PC-3 (cell line): ENCODE data around the gene INPPL1. TPM values are rescaled to one million over a fixed set of nuclear protein-coding genes. Genes with fewer than 3 reads are reported as not detected.

Experiments used
- ATAC-seq: fragments of 200-7000 bp; cut with Tn5 transposase; 2 replicates; pipeline ENCODE4 v1.9.1; 2020; ENCODE audit warnings: mild to moderate bottlenecking, moderate library complexity
- BruUV-seq: library from RNA; stranded (reverse); fragments of 400-500 nt; replicated peaks from 2 replicates; lab custom pipeline; 2021; lab: Mats Ljungman, UMichigan
- CTCF ChIA-PET: fragments of 300-600 bp; sonication (Branson Sonifier 250); formaldehyde crosslinking; loops from one replicate; lab custom pipeline; 2022; ENCODE audit warnings: antibody characterized with exemption; lab: Charles Lee
- POLR2A ChIA-PET: fragments of 300-600 bp; sonication (Branson Sonifier 250); formaldehyde crosslinking; loops from one replicate; lab custom pipeline; 2022; ENCODE audit warnings: antibody characterized with exemption; ENCODE audit not compliant: unreplicated experiment; lab: Charles Lee
- DNase-seq: peaks from one replicate; pipeline ENCODE4 v3.0.0-alpha.2; 2015
- H2AFZ ChIP-seq: fragments of 300-600 bp; sonication (generic); 2 replicates; pipeline ENCODE4 v1.6.0; 2016; ENCODE audit warnings: antibody characterized with exemption, low read length
- H3F3A ChIP-seq: fragments of 300-600 bp; sonication (generic); one replicate; pipeline ENCODE4 v1.6.0; 2017; ENCODE audit warnings: antibody characterized with exemption, low read length, control low read depth, mild to moderate bottlenecking; ENCODE audit not compliant: unreplicated experiment
- H3K27ac ChIP-seq: fragments of 300-600 bp; sonication (generic); 2 replicates; pipeline ENCODE4 v1.5.1; 2016; ENCODE audit warnings: mild to moderate bottlenecking, low read length
- H3K27me3 ChIP-seq: fragments of 300-600 bp; sonication (generic); 2 replicates; pipeline ENCODE4 v1.6.1; 2016; ENCODE audit warnings: low read length, mixed read lengths
- H3K36me3 ChIP-seq: fragments of 300-600 bp; sonication (generic); 2 replicates; pipeline ENCODE4 v1.6.1; 2016; ENCODE audit warnings: low read depth, mixed run types, low read length, mixed read lengths
- H3K4me1 ChIP-seq: fragments of 300-600 bp; sonication (generic); 2 replicates; pipeline ENCODE4 v1.5.1; 2016; ENCODE audit warnings: low read length; ENCODE audit not compliant: insufficient read depth
- H3K4me2 ChIP-seq: fragments of 300-600 bp; sonication (generic); 2 replicates; pipeline ENCODE4 v1.6.0; 2016; ENCODE audit warnings: low read length
- H3K4me3 ChIP-seq: fragments of 300-600 bp; sonication (generic); 2 replicates; pipeline ENCODE4 v1.5.1; 2016; ENCODE audit warnings: mild to moderate bottlenecking, low read length, mixed read lengths
- H3K79me2 ChIP-seq: fragments of 300-600 bp; sonication (generic); 2 replicates; pipeline ENCODE4 v1.6.1; 2017; ENCODE audit warnings: low read length, mixed read lengths
- H3K9ac ChIP-seq: fragments of 300-600 bp; sonication (generic); 2 replicates; pipeline ENCODE4 v1.6.0; 2016; ENCODE audit warnings: mild to moderate bottlenecking, low read length
- H3K9me2 ChIP-seq: fragments of 300-600 bp; sonication (generic); replicated peaks from 2 replicates; pipeline ENCODE4 v1.6.1; 2016; ENCODE audit warnings: mixed run types, low read length, mixed read lengths
- H3K9me3 ChIP-seq: fragments of 300-600 bp; sonication (generic); 2 replicates; pipeline ENCODE4 v1.6.1; 2016; ENCODE audit warnings: low read length, mixed read lengths
- H4K20me1 ChIP-seq: fragments of 300-600 bp; sonication (generic); 2 replicates; pipeline ENCODE4 v1.6.1; 2016; ENCODE audit warnings: low read length, mixed read lengths
- CTCF ChIP-seq: fragments of 300-600 bp; sonication (generic); conservative IDR thresholded peaks from 2 replicates; pipeline ENCODE4 v1.5.1; 2017; ENCODE audit warnings: antibody characterized with exemption, low read depth, mild to moderate bottlenecking, low read length
- EZH2 ChIP-seq: fragments of 300-600 bp; sonication (generic); IDR thresholded peaks from one replicate; pipeline ENCODE4 v1.6.1; 2017; ENCODE audit warnings: antibody characterized with exemption, mild to moderate bottlenecking, low read length; ENCODE audit not compliant: unreplicated experiment
- EZH2phosphoT487 ChIP-seq: fragments of 300-600 bp; sonication (generic); IDR thresholded peaks from 2 replicates; pipeline ENCODE4 v1.6.1; 2018; ENCODE audit warnings: mild to moderate bottlenecking, antibody characterized with exemption, low read length, borderline replicate concordance
- intact Hi-C: fragments of 100-400 bp; cut with micrococcal nuclease; formaldehyde crosslinking; loops from 2 replicates; pipeline ENCODE4 v1.9.0; 2023
- total RNA-seq: library from RNA; depleted of rRNA; stranded (reverse); fragments of >200 nt; gene quantifications from 2 replicates; pipeline ENCODE4 v1.2.3, GENCODE V29; 2014

The INPPL1 gene
- total RNA-seq, 1 experiment from 2014 or later: 100 TPM

- ChIA-PET CTCF (no interaction called here), POLR2A (no interaction called here)
These were observed 36.3 kb upstream of the INPPL1 start for GRCh38 chr11:72188267-72188666.

GRCh38 chr11:72189455-72190250 is 34.9 kb upstream of the INPPL1 start:
- no peak for ATAC-seq
- POLR2A ChIA-PET: no interaction called here

More at GRCh38 chr11:72188267-72188666, 36.3 kb upstream of the INPPL1 start:
- DNase-seq (no peak), ATAC-seq (no peak)
- Histone ChIP-seq H3K9me3 (no peaks in the 10 kb centered on the region), H3F3A (no peaks in the 10 kb centered on the region), H3K36me3 (no peaks in the 10 kb centered on the region), H3K4me2 (no peak overlapping the region), H3K27ac (no peak overlapping the region), H2AFZ (no peak overlapping the region), H3K9me2 (no peaks in the 10 kb centered on the region), H4K20me1 (no peaks in the 10 kb centered on the region), H3K79me2 (no peaks in the 10 kb centered on the region), H3K4me1 (peaks cover 5% of the 10 kb centered on the region; the same call in 1 of the 2 replicates), H3K4me3 (no peak overlapping the region), H3K9ac (no peak overlapping the region), H3K27me3 (no peaks in the 10 kb centered on the region)
- no TSS peak for BruUV-seq
- no peak for TF ChIP-seq CTCF
- no peak for TF ChIP-seq EZH2
- no peak for TF ChIP-seq EZH2phosphoT487
- intact Hi-C loops: no loop called here

More at GRCh38 chr11:72189455-72190250, 34.9 kb upstream of the INPPL1 start:
- no peak for TF ChIP-seq EZH2
- no peak for TF ChIP-seq CTCF
- TF ChIP-seq EZH2phosphoT487: no peak
- no peak for DNase-seq
- Histone ChIP-seq H4K20me1 (no peaks in the 10 kb centered on the region), H3K4me2 (no peak overlapping the region), H3K9me3 (no peaks in the 10 kb centered on the region), H3F3A (no peaks in the 10 kb centered on the region), H3K79me2 (no peaks in the 10 kb centered on the region), H3K9ac (no peak overlapping the region), H3K27me3 (no peaks in the 10 kb centered on the region), H3K4me3 (no peak overlapping the region), H3K36me3 (no peaks in the 10 kb centered on the region), H3K9me2 (no peaks in the 10 kb centered on the region), H3K27ac (no peak overlapping the region), H3K4me1 (peaks cover 5% of the 10 kb centered on the region; the same call in 1 of the 2 replicates), H2AFZ (no peak overlapping the region)
- intact Hi-C loops: no loop called here
- BruUV-seq: no TSS peak
- CTCF ChIA-PET: no interaction called here
